Stimulated activated naive CD4-positive, alpha-beta T cell (primary cell): Measurements from ENCODE around the gene ASF1B.

Experiments
- DNase-seq, 6 experiments: peaks; one replicate each; lab custom pipeline; 2025; lab: John Stamatoyannopoulos, UW

The ASF1B gene

GRCh38 chr19:14086098-14086497 lies 50.3 kb downstream of the ASF1B start:
- DNase-seq: no peak

GRCh38 chr19:14085309-14085995 lies 50.9 kb downstream of the ASF1B start, which contains the start of gene C19orf67:
C19orf67 (minus strand) TSS chr19:14085783; CDS start chr19:14085627, 156 bp downstream.
- no peak for DNase-seq

GRCh38 chr19:14082675-14082960 lies 53.8 kb downstream of the ASF1B start:
- no peak for DNase-seq

- peak in 3 of 6 experiments; percentile 21 to 41 (median 37) for DNase-seq
Observed at GRCh38 chr19:14081797-14082674, 54.4 kb downstream of the ASF1B start.

GRCh38 chr19:14080887-14081796 lies 55.2 kb downstream of the ASF1B start:
- peak; percentile 97 to 99 (median 99) for DNase-seq

GRCh38 chr19:14078411-14078810 lies 58.0 kb downstream of the ASF1B start:
- DNase-seq: no peak

GRCh38 chr19:14073925-14074838 lies 62.2 kb downstream of the ASF1B start:
- peak in 2 of 6 experiments; percentile 44 to 68 for DNase-seq

- peak; percentile 62 to 93 (median 82) for DNase-seq
Observed at GRCh38 chr19:14073261-14073924, 63.0 kb downstream of the ASF1B start.

GRCh38 chr19:14072535-14073260 lies 63.7 kb downstream of the ASF1B start, which contains the start of gene MISP3:
MISP3 (plus strand) TSS chr19:14072786; CDS start chr19:14073310, 524 bp downstream.
- peak in 2 of 6 experiments; percentile 16 to 43 for DNase-seq

GRCh38 chr19:14070268-14071050 lies 65.9 kb downstream of the ASF1B start:
- no peak for DNase-seq
